IPS-18c (cell line): ENCODE data around the gene LUC7L.
"Not testable (repeated sequence)": the region's sequence is repeated elsewhere in the genome, so short reads cannot be mapped to it uniquely, and the experiment has no call there.

Source experiments
- H3K4me3 ChIP-seq: 2 replicates; pipeline ENCODE4 v1.7.0; 2013; ENCODE audit warnings: low read depth, mild to moderate bottlenecking, low read length, moderate library complexity; ENCODE audit not compliant: insufficient read depth
- H3K9me3 ChIP-seq: one replicate; pipeline ENCODE4 v1.6.1; 2013; ENCODE audit warnings: mild to moderate bottlenecking, low read length, moderate library complexity; ENCODE audit not compliant: control insufficient read depth, insufficient read depth

LUC7L gene

DNA sequence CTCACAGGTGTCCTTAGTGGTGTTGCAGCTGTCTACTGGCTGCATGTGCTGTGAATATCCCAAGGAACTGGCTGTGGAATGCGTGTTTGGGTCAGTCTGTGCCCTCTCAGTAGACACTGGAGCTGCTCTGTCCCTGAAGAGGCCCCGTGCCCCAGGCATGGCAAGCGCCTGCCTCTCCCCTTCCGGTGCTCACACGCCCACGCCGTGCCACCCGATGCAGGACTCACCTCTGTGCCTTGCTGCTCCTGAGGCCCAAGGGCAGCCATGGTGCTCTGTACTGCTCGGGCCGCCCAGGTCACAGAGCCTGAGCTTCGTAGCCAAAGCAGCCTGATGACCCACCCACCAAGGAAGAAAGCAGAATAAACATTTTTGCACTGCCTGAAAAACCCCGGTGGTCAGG lies 36.5 kb upstream of the LUC7L start:
- H3K9me3 ChIP-seq: no peaks in the 10 kb centered on the region
- no peak overlapping the region for H3K4me3 ChIP-seq

DNA sequence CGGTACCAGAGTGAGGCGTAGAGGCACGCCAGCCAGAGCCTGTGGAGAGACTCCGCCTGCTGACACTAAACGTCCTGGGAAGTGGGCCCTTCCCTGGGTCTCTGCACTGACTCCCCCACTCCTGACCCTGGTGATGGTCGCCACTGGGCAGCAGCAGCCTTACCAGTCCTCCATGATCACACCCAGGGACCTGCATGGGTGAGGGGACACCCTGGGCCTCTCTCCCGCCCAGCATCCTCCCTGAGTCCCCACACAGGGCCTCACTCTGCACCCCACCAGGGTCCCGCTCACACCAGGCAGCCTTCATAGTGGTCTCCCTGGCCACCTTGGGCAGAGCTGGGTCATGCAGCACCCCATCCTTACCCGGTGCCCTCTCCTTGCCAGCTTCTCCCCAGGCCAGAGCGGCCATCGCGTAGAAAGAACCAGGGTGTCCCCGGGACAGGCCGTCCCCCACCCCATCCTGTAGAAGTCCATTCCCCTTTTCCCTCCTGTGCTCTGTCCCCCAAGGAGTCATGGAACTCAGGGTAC lies 35.8 kb upstream of the LUC7L start:
- Histone ChIP-seq H3K4me3 (no peak overlapping the region), H3K9me3 (no peaks in the 10 kb centered on the region)

DNA sequence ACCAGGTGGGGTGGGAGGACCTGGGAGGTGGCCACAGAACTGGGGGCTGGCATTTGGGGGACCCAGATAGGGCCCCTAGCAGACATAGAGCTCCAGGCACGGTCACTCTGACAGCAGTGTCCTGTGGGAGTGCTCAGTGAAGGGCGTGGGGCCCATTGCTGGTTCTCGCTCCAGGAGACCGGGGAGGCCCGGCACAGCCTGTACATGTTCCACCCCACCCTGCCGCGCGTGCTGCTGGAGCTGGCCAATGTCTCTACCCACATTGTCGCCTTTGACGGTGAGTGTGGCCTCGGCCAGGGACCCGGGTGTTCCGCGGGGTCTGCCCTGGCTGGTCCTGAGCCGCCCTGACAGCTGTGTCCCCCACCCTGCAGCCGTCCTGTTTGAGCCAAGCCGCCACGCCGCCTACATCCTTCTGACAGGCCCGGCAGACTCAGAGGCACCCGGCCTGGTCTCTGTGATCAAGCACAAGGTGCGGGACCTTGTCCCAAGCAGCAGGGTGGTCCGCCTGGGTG lies 35.2 kb upstream of the LUC7L start:
- Histone ChIP-seq H3K4me3 (no peak overlapping the region), H3K9me3 (no peaks in the 10 kb centered on the region)

DNA sequence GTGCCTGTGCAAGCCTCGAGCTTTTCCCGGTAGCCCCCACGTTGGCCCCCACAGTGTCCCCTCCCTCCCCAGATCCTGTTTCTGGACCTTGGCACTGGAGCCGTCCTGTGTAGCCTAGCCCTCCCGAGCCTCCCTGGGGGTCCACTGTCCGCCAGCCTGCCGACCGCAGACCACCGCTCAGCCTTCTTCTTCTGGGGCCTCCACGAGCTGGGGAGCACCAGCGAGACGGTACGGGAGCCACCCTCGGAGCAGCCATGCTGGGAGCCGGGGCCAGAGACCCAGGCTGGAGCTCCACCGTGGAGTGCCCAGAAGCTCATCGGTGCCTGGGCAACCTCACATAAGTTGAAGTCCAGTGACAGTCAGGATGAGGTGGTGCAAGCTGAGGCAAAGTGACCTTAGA lies 34.7 kb upstream of the LUC7L start:
- Histone ChIP-seq H3K9me3 (no peaks in the 10 kb centered on the region), H3K4me3 (no peak overlapping the region)

DNA sequence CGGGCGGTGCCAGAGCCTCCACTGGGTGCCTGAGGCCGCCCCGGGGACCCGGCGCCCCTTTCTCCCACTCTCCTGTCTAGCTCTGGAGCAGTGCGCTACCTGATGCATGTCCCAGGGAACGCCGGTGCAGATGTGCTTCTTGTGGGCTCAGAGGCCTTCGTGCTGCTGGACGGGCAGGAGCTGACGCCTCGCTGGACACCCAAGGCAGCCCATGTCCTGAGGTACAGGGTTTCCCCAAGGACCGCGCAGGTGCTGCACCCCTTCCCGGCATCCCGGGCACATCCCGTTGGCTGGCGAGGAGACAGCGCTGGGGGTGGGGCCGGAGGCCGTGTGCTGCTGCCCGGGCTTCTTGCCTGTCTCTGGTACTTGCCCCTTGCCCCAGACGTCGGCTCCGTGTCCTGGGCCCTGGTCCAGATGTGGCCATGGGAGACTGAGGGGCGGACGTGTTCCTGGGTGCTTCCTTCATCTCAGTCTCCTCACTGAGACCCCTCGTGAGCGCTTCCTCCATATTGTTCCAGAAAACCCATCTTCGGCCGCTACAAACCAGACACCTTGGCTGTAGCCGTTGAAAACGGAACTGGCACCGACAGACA lies 34.0 kb upstream of the LUC7L start:
- Histone ChIP-seq H3K9me3 (no peaks in the 10 kb centered on the region), H3K4me3 (no peak overlapping the region)

DNA sequence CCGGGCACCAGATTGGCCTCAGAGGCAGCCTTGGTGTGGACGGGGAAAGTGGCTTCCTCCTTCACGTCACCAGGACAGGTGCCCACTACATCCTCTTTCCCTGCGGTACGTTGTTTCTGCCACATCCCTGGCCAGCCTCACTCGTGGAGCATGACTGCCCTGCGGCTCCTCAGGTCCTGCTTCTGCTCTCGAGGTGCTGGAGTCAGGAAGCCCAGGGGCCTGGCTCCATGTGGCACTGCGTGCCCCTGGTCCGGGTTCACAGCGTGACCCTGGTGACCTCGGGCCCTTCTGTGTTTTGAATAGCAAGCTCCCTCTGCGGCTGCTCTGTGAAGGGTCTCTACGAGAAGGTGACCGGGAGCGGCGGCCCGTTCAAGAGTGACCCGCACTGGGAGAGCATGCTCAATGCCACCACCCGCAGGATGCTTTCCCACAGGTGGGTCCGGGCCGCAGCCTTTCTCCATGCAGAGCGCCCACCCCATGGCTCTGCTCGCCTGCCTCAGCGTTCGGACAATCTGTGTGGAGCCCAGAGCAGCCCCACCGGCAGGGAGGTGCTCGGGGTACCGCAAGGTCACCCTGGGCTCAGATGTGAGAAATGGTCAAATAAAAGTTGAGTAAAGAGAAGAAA lies 33.0 kb upstream of the LUC7L start:
- Histone ChIP-seq H3K9me3 (no peaks in the 10 kb centered on the region), H3K4me3 (no peak overlapping the region)

DNA sequence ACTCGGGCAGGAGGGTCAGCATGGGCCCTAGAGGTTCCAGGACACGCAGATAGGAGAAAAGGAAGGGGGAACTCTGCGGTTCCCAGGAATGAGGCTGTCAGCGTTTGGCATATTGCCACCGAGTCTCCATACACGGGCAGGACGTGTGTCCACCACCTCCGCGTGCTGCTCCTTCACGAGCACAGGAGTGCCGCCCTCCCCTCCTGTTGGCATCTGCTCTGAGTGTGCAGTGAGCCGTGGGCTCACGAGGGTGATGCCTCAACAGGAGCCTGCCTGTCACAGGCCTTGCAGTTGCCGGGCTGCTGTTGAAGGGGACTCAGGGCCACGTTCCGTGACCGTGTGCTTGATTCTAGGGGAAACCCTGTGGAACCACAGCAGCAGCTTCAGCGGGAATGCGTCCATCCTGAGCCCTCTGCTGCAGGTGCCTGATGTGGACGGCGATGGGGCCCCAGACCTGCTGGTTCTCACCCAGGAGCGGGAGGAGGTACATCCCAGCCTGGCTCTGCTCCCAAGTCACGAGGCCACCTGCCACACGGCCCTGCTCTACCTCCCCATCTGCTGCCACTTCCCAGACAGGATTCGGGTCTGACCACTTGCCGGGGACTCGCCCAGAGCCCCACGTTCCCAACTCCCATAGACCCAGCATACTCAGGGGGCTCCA lies 31.9 kb upstream of the LUC7L start:
- Histone ChIP-seq H3K4me3 (no peak overlapping the region), H3K9me3 (no peaks in the 10 kb centered on the region)

DNA sequence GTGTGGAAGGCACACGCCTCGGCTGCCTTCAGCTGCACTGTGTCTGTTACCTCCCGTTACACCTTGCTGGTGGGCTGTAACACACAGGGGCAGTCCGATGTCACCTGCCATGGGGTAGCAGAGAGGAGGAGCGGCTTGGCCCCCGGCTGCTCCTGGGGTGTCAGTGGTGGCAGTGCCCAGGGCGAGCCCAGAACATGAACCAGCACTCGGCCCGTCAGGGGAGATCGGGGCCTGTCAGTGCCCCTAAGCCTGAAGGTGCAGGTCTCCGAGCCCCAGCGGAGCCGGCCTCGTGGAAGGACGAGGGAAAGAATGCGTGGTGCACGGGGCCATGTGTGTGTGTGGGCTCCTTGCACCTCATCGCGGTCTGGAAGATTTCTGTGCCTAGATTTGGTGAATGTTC lies 31.1 kb upstream of the LUC7L start:
- no peaks in the 10 kb centered on the region for H3K9me3 ChIP-seq
- H3K4me3 ChIP-seq: no peak overlapping the region

DNA sequence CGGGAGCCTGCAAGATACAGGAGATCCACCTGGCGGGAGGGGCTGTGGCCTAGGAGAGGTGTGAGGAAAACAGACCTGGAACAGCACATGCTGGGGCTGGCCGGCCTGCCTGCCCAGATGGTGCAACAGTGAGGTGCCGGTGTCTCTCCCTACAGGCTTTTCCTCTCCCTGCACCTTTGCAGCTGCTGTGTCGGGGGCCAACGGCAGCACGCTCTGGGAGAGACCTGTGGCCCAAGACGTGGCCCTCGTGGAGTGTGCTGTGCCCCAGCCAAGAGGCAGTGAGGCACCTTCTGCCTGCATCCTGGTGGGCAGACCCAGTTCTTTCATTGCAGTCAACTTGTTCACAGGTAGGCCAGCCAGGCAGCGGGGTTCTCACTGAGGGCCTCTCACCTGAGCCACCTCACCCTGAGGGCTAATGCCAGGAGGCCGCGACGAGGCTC lies 30.6 kb upstream of the LUC7L start:
- no peak overlapping the region for H3K4me3 ChIP-seq
- no peaks in the 10 kb centered on the region for H3K9me3 ChIP-seq

DNA sequence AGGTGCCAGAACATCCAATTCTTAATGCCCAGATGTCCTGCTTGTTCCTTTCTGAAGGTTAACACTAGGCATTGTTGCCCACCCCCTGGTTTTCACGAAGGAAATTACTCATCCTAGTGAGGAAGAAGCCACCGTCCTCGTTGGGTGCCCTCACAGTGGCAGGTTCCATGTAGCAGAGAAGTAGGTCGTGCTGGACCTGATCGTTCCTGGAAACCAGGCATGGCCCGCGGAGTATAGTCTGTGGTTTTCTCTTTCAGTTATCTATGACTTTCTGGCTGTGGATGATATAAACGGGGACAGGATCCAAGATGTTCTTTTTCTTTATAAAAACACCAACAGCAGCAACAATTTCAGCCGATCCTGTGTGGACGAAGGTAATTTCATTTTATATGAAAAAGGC lies 30.0 kb upstream of the LUC7L start:
- no peaks in the 10 kb centered on the region for H3K9me3 ChIP-seq
- no peak overlapping the region for H3K4me3 ChIP-seq

DNA sequence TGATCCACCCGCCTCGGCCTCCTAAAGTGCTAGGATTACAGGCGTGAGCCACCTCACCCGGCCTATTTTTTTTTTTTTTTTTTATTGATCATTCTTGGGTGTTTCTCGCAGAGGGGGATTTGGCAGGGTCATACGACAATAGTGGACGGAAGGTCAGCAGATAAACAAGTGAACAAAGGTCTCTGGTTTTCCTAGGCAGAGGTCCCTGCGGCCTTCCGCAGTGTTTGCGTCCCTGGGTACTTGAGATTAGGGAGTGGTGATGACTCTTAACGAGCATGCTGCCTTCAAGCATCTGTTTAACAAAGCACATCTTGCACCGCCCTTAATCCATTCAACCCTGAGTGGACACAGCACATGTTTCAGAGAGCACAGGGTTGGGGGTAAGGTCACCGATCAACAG lies 28.8 kb upstream of the LUC7L start:
- not testable (repeated sequence) for H3K9me3 ChIP-seq, H3K4me3 ChIP-seq

DNA sequence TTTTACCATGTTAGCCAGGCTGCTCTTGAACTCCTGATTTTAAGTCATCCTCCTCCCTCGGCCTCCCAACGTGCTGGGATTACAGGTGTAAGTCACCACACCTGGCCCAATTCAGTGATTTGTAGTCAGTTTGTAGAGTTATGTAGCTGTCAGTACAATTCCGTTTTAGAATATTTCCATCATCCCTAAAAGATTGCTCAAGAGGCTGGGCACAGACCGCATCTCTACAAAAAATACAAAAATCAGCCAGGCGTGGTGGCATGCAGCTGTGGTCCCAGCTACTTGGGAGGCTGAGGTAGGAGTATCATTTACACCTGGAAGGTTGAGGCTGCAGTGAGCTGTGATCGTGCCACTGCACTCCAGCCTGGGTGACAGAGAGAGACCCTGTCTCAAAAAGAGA lies 25.9 kb upstream of the LUC7L start:
- no peak overlapping the region for H3K4me3 ChIP-seq
- H3K9me3 ChIP-seq: no peaks in the 10 kb centered on the region

DNA sequence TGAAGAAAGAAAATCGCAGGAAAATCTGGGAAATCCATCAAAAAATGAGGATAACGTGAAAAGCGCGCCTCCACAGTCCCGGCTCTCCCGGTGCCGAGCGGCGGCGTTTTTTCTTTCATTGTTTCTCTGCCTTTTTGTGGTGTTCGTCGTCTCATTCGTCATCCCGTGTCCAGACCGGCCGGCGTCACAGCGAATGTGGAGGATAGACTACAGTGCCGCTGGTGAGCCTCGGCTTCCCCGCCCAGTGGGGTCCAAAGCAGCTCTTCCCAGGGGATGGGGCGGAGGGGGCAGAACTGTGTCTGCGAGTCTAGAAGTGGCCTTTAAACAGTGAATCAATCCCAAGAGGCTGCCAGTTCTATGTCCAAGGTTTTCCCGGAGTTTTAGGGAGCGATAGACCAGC lies 25.2 kb upstream of the LUC7L start:
- no peak overlapping the region for H3K4me3 ChIP-seq
- no peaks in the 10 kb centered on the region for H3K9me3 ChIP-seq

DNA sequence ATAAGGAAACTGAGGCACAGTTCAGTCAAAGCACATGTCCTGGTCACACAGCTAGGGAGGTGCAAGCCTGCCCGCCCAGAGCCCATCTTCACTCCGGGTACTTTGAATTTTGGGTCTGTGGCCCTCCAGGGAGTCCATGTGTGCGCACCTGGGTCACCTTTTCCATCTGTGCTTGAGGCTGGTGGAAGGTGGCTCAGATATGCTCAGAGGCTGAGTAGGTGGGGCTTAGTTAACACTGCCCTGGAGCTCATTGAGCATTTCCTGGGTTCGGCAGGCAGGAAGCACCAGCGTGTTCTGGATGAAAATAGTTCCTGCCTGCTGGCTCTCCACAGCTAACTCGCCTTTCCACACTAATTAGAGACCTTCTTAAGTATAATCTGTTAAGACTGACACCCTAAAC lies 24.6 kb upstream of the LUC7L start:
- Histone ChIP-seq H3K9me3 (no peaks in the 10 kb centered on the region), H3K4me3 (no peak overlapping the region)

DNA sequence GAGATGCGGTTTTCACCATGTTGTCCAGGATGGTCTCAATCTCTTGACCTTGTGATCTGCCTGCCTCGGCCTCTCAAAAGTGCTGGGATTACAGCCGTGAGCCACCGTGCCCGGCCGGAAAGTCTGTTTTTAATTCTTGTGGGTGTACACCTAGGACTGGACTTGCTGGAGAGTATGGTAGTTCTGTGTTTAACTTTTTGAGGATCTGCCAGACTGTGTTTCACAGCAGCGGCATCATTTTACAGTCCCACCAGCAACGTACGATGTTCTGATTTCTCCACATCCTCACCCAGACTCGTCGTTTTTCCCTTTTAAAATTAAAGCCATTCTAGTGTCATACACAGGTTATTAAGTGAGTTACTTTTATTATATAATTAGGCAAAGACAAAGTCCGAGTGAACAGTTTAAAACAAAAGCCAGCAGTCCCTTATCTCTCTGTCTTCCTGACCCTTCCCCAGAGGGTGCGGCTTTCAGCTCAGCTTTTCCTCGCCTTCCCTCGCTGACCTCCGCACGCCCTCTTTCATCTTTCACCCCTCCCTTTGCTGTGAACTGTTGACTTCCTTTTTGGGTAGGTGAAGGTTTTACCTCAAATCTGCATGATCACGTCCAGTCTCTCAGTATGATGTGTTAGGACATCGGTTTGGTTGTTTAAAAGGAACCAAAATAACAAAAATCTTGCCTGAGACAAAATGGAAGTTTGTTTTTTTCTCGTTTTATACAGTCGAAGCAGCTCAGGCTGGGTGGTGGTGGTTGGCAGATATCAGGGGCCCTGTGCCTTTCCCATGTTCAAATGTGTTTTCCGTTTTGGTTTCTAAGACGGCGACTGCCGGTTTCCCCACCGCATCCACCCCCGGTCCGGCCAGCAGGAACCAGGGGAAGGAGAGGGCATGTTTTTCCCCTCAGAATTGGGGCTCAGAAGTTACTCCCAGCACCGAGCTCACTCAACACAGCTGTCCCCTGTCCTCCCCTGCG lies 23.4 kb upstream of the LUC7L start:
- Histone ChIP-seq H3K4me3 (no peak overlapping the region), H3K9me3 (no peaks in the 10 kb centered on the region)

DNA sequence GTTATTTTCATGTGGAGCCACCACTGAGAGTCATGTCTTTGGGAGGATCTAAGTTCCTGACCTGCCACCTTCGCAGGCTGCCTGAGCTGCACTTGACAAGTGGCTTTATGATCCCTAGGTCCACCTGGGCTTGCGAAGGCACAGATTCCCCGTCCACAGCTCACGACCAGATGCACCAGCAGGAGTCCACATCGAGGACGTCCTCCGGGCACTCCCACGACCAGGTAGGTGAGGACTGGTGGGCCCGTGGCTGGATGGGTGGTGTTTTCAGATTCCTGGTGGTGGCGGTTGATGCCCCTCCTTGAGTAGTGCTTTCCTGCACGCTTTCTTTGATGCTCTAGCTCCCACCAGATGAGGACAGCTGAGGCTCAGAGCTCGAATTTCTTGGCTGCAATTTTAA lies 20.2 kb upstream of the LUC7L start:
- no peaks in the 10 kb centered on the region for H3K9me3 ChIP-seq
- no peak overlapping the region for H3K4me3 ChIP-seq

DNA sequence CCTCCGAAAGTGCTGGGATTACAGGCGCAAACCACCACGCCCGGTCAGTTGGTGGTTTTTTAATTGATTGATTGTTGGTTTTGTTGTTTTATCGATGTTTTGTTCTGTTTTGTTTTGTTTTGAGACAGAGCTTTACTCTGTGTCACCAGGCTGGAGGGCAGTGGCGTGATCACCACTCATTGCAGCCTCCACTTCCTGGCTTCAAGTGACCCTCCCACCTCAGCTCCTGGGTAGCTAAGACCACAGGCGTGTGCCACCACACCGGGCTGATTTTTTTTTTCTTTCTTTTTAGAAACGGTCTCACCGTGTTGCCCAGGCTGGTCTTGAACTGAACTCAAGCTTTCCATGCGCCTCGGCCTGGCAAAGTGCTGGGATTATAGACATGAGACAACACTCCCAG lies 17.8 kb upstream of the LUC7L start:
- Histone ChIP-seq H3K9me3 (no peaks in the 10 kb centered on the region), H3K4me3 (no peak overlapping the region)
